HG02870 (cell line): Measurements from ENCODE around the gene CDK5R1.

Experiments
- ATAC-seq: cut with Tn5 transposase; IDR thresholded peaks from one replicate; pipeline ENCODE4 v1.9.1; 2021; ENCODE audit warnings: mild to moderate bottlenecking, moderate library complexity; ENCODE audit not compliant: unreplicated experiment

CDK5R1 gene

GRCh38 chr17:32470405-32471167 lies 16.2 kb upstream of the CDK5R1 start:
- ATAC-seq, result no peak

- ATAC-seq, result no peak
Observed at GRCh38 chr17:32471652-32472051, 15.1 kb upstream of the CDK5R1 start.

- ATAC-seq, result no peak
Observed at GRCh38 chr17:32475258-32475657, 11.5 kb upstream of the CDK5R1 start.

- ATAC-seq, result no peak
Observed at GRCh38 chr17:32477220-32477619, 9.6 kb upstream of the CDK5R1 start.

GRCh38 chr17:32479074-32479617 lies 7.6 kb upstream of the CDK5R1 start:
- ATAC-seq, result no peak

GRCh38 chr17:32481193-32481592 lies 5.6 kb upstream of the CDK5R1 start:
- no peak for ATAC-seq

- no peak for ATAC-seq
Observed at GRCh38 chr17:32482568-32483320, 4.0 kb upstream of the CDK5R1 start.

GRCh38 chr17:32483451-32484019 lies 3.3 kb upstream of the CDK5R1 start:
- no peak for ATAC-seq

- ATAC-seq, result no peak
Observed at GRCh38 chr17:32484041-32484461, 2.7 kb upstream of the CDK5R1 start.

- no peak for ATAC-seq
Observed at GRCh38 chr17:32484628-32485027, 2.2 kb upstream of the CDK5R1 start.

- ATAC-seq, result no peak
Observed at GRCh38 chr17:32485261-32486110, 1.3 kb upstream of the CDK5R1 start.

GRCh38 chr17:32486111-32486700 lies 587 bp upstream of the CDK5R1 start:
- ATAC-seq, result peak; percentile 21

GRCh38 chr17:32487473-32488176 lies 832 bp downstream of the CDK5R1 start:
- ATAC-seq, result no peak

GRCh38 chr17:32488177-32488542 lies 1.4 kb downstream of the CDK5R1 start:
- ATAC-seq, result no peak

GRCh38 chr17:32488604-32489180 lies 1.9 kb downstream of the CDK5R1 start:
- ATAC-seq, result no peak

GRCh38 chr17:32489320-32490100 lies 2.7 kb downstream of the CDK5R1 start:
- ATAC-seq, result no peak

GRCh38 chr17:32490101-32490482 lies 3.3 kb downstream of the CDK5R1 start:
- no peak for ATAC-seq

- ATAC-seq, result no peak
Observed at GRCh38 chr17:32491371-32492263, 4.8 kb downstream of the CDK5R1 start.
